ENCODE measurements around the gene ZDHHC13. TPM values are rescaled to one million over a fixed set of nuclear protein-coding genes. Genes with fewer than 3 reads are reported as not detected.

ZDHHC13 gene
- total and polyA plus RNA-seq, 2 of the 8 experiments (the other 6 are each of a cell fraction or from before 2014, with no cell fraction given): 22.4 to 24.1 TPM

GRCh38 chr11:19072464-19072863, 44.5 kb upstream of the ZDHHC13 start:
- FAIRE-seq: no peak
- no peak for DNase-seq (ENCODE audit: low read depth in 1 of 2, low spot score in 2 of 2)
- WGBS, 2 experiments (ENCODE audit: extremely low coverage in 1 of 2, insufficient coverage in 1 of 2, insufficient read length in 1 of 2, insufficient replicate concordance in 2 of 2, low coverage in 1 of 2, low lambda C conversion rate in 2 of 2, missing lambda C conversion rate in 1 of 2): 96% methylated on average over 4 of the region's 5 CpGs; no CpG with 5 or more reads in 1 of the 2 experiments

More at GRCh38 chr11:19072464-19072863, 44.5 kb upstream of the ZDHHC13 start:
- Histone ChIP-seq H4K8ac (ENCODE audit: extremely low read depth, insufficient read depth, low read length) (no peak overlapping the region), H4K91ac (replicated peaks; ENCODE audit: insufficient read length, low read length) (no peak overlapping the region), H3K79me1 (ENCODE audit: low read depth, low read length) (no peaks in the 10 kb centered on the region), H3K4ac (replicated peaks; ENCODE audit: insufficient read length, low read depth, low read length) (no peak overlapping the region), H3K79me2 (ENCODE audit: control insufficient read depth in 1 of 2, insufficient read depth in 2 of 2, low read length in 2 of 2) (no peaks in the 10 kb centered on the region), H2BK20ac (ENCODE audit: low read length) (0 out of 2 replicates have a peak overlapping the region, but pooled peaks have one; percentile 92), H3K9me3 (ENCODE audit: insufficient read depth in 2 of 2, low read depth in 1 of 2, low read length in 1 of 2) (no peaks in the 10 kb centered on the region), H2AFZ (ENCODE audit: low read length) (no peak overlapping the region), H2AK5ac (ENCODE audit: low read depth, low read length) (no peak overlapping the region), H3K23ac (ENCODE audit: insufficient read length) (no peak overlapping the region), H3K27me3 (replicated peaks in 1 of 4; ENCODE audit: control insufficient read depth in 3 of 4, extremely low read depth in 1 of 4, insufficient read depth in 3 of 4, low read length in 3 of 4) (no peaks in the 10 kb centered on the region), H2BK12ac (ENCODE audit: low read depth, low read length) (peak overlapping the region; percentile 31; the same call in 1 of the 2 replicates), H3K23me2 (ENCODE audit: low read depth, low read length) (no peaks in the 10 kb centered on the region), H3K36me3 (ENCODE audit: control insufficient read depth in 2 of 4, insufficient read depth in 4 of 4, low read length in 3 of 4) (no peaks in the 10 kb centered on the region), H3K4me1 (replicated peaks in 1 of 4; ENCODE audit: control insufficient read depth in 3 of 4, insufficient read depth in 4 of 4, low read length in 3 of 4) (peaks cover 2 to 8% (median 7%) of the 10 kb centered on the region in 4 experiments; a peak in 4 of 7 replicates), H3K4me3 (ENCODE audit: extremely low read depth in 1 of 4, insufficient read depth in 2 of 4, low read depth in 3 of 4, low read length in 4 of 4) (no peak overlapping the region), H3K9ac (replicated peaks in 1 of 4; ENCODE audit: extremely low read depth in 1 of 4, low read depth in 3 of 4, low read length in 3 of 4) (no peak overlapping the region), H2BK120ac (replicated peaks; ENCODE audit: low read depth, low read length) (no peak overlapping the region), H4K20me1 (replicated peaks in 1 of 2; ENCODE audit: control insufficient read depth in 1 of 2, insufficient read depth in 2 of 2, low read length in 2 of 2) (no peaks in the 10 kb centered on the region), H3K27ac (ENCODE audit: low read depth, low read length) (no peak overlapping the region), H2BK5ac (ENCODE audit: low read depth, low read length) (no peak overlapping the region), H3K4me2 (ENCODE audit: insufficient read depth in 1 of 2, low read depth in 2 of 2, low read length in 2 of 2) (no peak overlapping the region), H3K18ac (ENCODE audit: extremely low read depth, low read length) (no peak overlapping the region), H2BK15ac (ENCODE audit: low read length) (no peak overlapping the region), H3K14ac (ENCODE audit: insufficient read length) (no peak overlapping the region), H3K56ac (replicated peaks; ENCODE audit: insufficient read length, low read depth, low read length) (no peak overlapping the region), H4K5ac (ENCODE audit: insufficient read length, low read depth, low read length) (no peak overlapping the region)
- POLR2A ChIA-PET (ENCODE audit: partially characterized antibody): interaction anchor here (0.7 to 1.2 kb wide), 2 partner anchors 168 to 660 kb away, joined by 3 read pairs; partner anchors contain the start of genes E2F8 and LDHC
- TF ChIP-seq ASH2L (IDR thresholded peaks at IDR 0.05; ENCODE audit: low read length): no peak
- TF ChIP-seq SP1 (IDR thresholded peaks at IDR 0.05; ENCODE audit: low read depth, low read length): no peak
- CTCF ChIA-PET (ENCODE audit: partially characterized antibody): interaction anchor here (0.7 to 3.4 kb wide), 13 partner anchors 8 to 481 kb away, joined by 3 to 29 read pairs (median 5); partner anchors contain the start of genes MRGPRX2 and ZDHHC13
